Measurements from ENCODE around the gene NR6A1.

The NR6A1 gene

DNA sequence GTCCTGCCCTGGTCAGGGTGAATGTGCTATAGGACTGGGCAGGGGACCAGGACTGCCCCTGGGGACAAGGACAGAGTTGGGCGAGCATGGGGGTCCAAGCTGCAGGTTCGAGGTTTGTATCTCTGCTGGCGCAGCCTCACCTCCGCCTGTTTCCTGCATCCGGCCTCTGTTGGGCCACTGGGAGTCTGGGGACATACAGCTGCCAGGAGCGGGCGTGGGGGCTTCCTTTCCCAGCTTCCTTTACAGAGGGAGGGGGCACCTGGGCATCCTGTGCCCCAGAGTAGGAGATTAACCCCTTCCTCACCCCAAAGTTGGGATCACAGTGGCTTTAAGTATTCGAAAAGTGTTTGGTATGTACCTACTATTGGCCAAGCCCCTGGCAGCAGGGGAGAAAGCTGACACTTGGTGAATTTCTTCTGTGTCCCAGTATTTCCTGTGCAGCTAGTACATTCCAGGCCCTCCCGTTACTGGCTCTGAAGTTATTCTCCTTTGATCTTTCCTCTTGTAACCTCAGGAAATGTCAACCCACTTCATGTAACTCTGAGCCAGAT, 24.8 kb upstream of the NR6A1 start:
- no peak overlapping the region for H3K4me3 ChIP-seq (ENCODE audit: low read depth, low read length)
- in situ Hi-C loops (cut with HindIII; ENCODE audit: low sequenced_read_pairs), result no loop called here
- DNase-seq (ENCODE audit: low read depth, low spot score), result peak; percentile 49
- TF ChIP-seq, protein P1, sequence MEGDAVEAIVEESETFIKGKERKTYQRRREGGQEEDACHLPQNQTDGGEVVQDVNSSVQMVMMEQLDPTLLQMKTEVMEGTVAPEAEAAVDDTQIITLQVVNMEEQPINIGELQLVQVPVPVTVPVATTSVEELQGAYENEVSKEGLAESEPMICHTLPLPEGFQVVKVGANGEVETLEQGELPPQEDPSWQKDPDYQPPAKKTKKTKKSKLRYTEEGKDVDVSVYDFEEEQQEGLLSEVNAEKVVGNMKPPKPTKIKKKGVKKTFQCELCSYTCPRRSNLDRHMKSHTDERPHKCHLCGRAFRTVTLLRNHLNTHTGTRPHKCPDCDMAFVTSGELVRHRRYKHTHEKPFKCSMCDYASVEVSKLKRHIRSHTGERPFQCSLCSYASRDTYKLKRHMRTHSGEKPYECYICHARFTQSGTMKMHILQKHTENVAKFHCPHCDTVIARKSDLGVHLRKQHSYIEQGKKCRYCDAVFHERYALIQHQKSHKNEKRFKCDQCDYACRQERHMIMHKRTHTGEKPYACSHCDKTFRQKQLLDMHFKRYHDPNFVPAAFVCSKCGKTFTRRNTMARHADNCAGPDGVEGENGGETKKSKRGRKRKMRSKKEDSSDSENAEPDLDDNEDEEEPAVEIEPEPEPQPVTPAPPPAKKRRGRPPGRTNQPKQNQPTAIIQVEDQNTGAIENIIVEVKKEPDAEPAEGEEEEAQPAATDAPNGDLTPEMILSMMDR (IDR thresholded peaks at IDR 0.05; ENCODE audit: low read depth, low read length), result no peak

DNA sequence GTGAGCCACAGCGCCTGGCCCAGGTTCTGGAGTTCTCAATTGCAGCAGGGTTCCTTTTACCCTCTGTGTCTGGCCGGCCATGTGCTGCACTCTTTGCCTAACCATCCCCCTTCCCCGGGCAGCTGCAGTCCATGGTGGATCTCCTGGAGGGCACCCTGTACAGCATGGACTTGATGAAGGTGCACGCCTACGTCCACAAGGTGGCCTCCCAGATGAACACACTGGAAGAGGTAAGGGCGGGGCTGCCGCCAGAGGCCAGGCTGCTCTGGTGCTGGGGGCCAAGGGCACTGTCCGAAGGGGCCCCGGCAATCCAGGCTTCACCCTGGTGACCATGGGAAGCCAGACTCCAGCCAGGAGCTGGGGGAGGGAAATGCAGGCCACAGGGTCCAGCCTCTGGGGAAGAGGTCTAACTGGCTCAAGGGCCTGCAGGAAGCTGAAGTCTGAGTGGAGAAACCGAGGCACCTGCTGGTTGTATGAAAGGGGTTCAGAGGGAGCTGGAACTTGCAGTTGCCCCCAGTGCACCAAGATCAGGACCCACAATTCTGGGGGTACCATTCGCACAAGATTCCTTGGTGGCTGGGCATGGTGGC, 23.9 kb upstream of the NR6A1 start:
- TF ChIP-seq, protein P1 (IDR thresholded peaks at IDR 0.05; ENCODE audit: low read depth, low read length), result no peak
- H3K4me3 ChIP-seq (ENCODE audit: low read depth, low read length), result no peak overlapping the region
- in situ Hi-C loops (cut with HindIII; ENCODE audit: low sequenced_read_pairs), result no loop called here
- no peak for DNase-seq (ENCODE audit: low read depth, low spot score)

DNA sequence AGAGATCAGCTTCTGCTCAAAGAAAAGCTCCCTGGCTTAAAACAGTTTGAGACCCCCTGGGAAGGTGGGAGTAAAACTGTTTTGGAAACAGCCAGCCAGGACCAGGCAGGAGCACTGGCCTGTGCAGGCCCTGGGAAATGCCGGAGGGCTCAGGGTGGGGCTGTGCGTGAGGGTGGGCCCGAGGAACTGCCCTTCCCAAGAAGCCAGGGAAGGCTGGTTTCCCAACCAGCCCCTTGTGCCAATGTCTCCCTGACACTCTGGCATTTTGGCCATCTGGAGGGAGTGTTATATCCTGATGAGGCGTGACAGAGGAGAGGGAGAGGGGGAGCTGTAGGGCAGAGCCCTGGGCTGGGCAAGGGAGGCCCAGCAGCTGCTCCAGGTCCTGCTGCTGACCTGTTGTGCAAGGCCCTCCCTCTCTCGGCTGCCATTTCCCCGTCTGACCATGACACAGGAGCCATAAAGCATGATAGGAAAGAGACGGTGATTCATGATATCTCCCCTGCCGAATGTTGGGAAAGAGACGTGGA, 22.0 kb upstream of the NR6A1 start:
- TF ChIP-seq, protein P1 (IDR thresholded peaks at IDR 0.05; ENCODE audit: low read depth, low read length), result no peak
- no peak overlapping the region for H3K4me3 ChIP-seq (ENCODE audit: low read depth, low read length)
- no peak for DNase-seq (ENCODE audit: low read depth, low spot score)
- in situ Hi-C loops (cut with HindIII; ENCODE audit: low sequenced_read_pairs), result no loop called here

DNA sequence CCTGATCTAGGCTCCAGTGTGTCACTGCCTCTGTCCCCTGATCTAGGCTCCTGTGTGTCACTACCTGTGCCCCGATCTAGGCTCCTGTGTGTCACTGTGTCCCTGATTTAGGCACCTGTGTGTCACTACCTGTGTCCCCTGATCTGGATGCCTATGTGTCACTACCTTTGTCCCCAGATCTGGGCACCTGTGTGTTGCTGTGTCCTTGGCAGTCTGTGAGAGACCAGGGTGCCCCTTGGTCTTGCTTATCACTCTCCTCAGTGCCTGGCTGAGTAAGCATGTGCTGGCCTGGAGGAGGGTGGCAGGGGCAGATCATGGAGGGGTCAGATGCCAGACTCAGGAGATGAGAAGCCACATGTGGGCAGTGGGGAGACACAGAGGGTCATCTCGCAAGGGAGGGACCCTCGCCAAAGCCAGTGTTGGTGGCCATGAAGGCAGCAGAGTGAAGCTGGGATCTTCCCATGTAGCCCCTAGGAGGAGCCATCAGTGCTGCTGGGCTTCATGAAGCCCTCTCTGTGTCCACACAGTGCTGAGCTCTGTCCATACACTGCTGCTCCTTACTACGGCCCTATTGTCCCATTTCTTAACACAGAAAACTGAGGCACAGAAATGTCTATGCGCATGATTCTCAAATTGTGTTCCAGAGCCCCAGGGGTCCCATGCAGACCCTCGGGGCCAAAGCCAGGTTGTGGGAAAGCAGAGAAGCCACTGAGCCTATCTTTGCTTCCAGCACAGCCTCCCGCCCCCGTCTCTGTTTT, 21.3 kb upstream of the NR6A1 start:
- H3K4me3 ChIP-seq (ENCODE audit: low read depth, low read length), result no peak overlapping the region
- no peak for DNase-seq (ENCODE audit: low read depth, low spot score)
- TF ChIP-seq, protein P1 (IDR thresholded peaks at IDR 0.05; ENCODE audit: low read depth, low read length), result peak; percentile 7
- in situ Hi-C loops (cut with HindIII; ENCODE audit: low sequenced_read_pairs), result no loop called here

DNA sequence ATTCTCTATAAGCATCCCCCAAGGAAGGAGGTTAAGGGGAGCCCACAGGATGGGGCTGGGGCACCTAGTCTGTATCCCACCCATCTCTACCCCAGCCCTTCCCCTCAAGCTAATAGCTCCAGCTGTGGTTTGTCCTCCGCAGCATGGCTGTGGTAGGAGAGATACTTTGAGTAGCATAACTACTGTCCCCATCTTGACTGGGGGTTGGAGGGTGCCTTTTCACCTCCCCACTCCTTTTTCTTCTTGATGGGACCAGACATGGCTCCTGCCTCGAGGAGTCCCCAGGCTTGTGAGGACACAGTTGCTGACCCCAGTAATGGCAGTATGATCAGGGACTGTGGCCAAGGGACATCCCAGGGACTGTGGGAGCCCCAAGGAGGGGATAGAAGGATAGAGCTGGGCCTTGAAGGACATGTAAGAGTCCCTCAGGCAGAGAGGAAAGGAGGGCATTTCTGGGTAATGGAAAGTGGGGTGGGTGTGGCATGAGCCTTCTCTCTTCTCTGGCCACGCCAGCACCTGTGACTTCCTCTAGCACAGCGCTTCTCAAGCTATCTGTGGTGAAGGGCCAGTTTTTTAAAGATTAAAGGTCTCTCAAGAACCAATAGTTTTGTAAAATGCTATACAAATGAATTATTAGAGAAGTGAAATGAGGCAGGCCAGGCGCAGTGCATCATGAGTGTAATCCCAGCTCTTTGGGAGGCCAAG, 19.8 kb upstream of the NR6A1 start:
- TF ChIP-seq, protein P1 (IDR thresholded peaks at IDR 0.05; ENCODE audit: low read depth, low read length), result no peak
- DNase-seq (ENCODE audit: low read depth, low spot score), result no peak
- in situ Hi-C loops (cut with HindIII; ENCODE audit: low sequenced_read_pairs), result no loop called here
- H3K4me3 ChIP-seq (ENCODE audit: low read depth, low read length), result no peak overlapping the region

DNA sequence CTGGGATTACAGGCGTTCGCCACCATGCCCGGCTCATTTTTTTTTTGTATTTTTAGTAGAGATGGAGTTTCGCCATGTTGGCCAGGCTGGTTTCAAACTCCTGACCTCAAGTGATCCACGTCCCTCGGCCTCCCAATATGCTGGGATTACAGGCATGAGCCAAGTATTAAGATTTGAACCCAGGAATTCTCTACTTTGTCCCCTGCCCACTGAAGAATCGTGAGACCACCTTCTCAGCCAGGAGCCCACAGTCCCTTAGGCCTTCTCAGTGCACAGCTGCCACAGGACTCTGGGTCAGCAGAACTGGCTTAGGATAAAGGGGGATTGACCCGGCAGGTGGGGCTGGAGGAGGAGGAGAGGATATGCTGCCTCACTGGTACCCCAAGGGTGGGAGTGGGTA, 19.2 kb upstream of the NR6A1 start:
- in situ Hi-C loops (cut with HindIII; ENCODE audit: low sequenced_read_pairs), result no loop called here
- no peak for DNase-seq (ENCODE audit: low read depth, low spot score)
- H3K4me3 ChIP-seq (ENCODE audit: low read depth, low read length), result no peak overlapping the region
- TF ChIP-seq, protein P1 (IDR thresholded peaks at IDR 0.05; ENCODE audit: low read depth, low read length), result no peak
